ENCODE data around the gene TIMP3.
A peak's percentile ranks its signal among the peaks of the same experiment; 100 is the strongest.

- TF ChIP-seq POLR2A (IDR thresholded peaks at IDR 0.05; ENCODE audit: low read depth): no peak
- TF ChIP-seq CTCF (IDR thresholded peaks at IDR 0.05): no peak
- peak; percentile 56 to 64 for TF ChIP-seq POLR2AphosphoS5 (IDR thresholded peaks at IDR 0.05)
- peak; percentile 62 for TF ChIP-seq EP300 (IDR thresholded peaks at IDR 0.05)
Measured at GRCh38 chr22:32760815-32761214, 40.7 kb upstream of the TIMP3 start.

All from esophagus muscularis mucosa (tissue), 4 donors.